K562 (cell line): ENCODE measurements around the gene KLB. TPM values are rescaled to one million over a fixed set of nuclear protein-coding genes. Genes with fewer than 3 reads are reported as not detected.

ENCODE experiments used
- BCOR ChIP-seq: fragments of 450-650 bp; IDR thresholded peaks from 2 replicates; pipeline ENCODE4 v1.6.1; 2016
- CC2D1A ChIP-seq: fragments of 450-650 bp; IDR thresholded peaks from 2 replicates; pipeline ENCODE4 v1.6.1; 2017; ENCODE audit warnings: mild to moderate bottlenecking
- COPS2 ChIP-seq: fragments of 450-650 bp; conservative IDR thresholded peaks from 2 replicates; pipeline ENCODE4 v1.6.1; 2016; ENCODE audit warnings: mild to moderate bottlenecking, moderate library complexity
- ELF2 ChIP-seq: fragments of 250-450 bp; sonication (Bioruptor Pico); IDR thresholded peaks from 2 replicates; pipeline ENCODE4 v1.5.0; 2021; ENCODE audit warnings: mild to moderate bottlenecking
- GTF2F1 ChIP-seq: IDR thresholded peaks from 2 replicates; pipeline ENCODE4 v1.6.1; 2011; ENCODE audit warnings: low read depth, low read length, improper control_type of control experiment
- HNRNPLL ChIP-seq: fragments of 200-400 bp; formaldehyde crosslinking; IDR thresholded peaks from 2 replicates; pipeline ENCODE4 v1.6.1; 2017; ENCODE audit warnings: low read length, low read depth, mild to moderate bottlenecking; ENCODE audit not compliant: poor library complexity, severe bottlenecking
- ILF3 ChIP-seq: fragments of 450-650 bp; IDR thresholded peaks from 2 replicates; pipeline ENCODE4 v1.6.1; 2018; ENCODE audit warnings: antibody characterized with exemption, mild to moderate bottlenecking, moderate library complexity, borderline replicate concordance
- KDM4B ChIP-seq, 2 experiments: fragments of 450-650 bp in 1 of 2; sonication (generic) in 1 of 2; IDR thresholded peaks; 2 replicates each; pipeline ENCODE4 v1.6.1; 2016 to 2017; ENCODE audit warnings: borderline replicate concordance in 2 of 2, antibody characterized with exemption in 1 of 2, low read depth in 1 of 2, mild to moderate bottlenecking in 1 of 2
- MEIS2 ChIP-seq: fragments of 450-650 bp; IDR thresholded peaks from 2 replicates; pipeline ENCODE4 v1.6.1; 2014; ENCODE audit warnings: mild to moderate bottlenecking; ENCODE audit not compliant: partially characterized antibody
- MYBL2 ChIP-seq, 2 experiments: fragments of 450-650 bp in 1 of 2; sonication (generic) in 1 of 2; formaldehyde crosslinking in 1 of 2; IDR thresholded peaks; 2 replicates each; pipeline versions ENCODE4 v1.6.1 to v1.8.1; 2017 to 2022; ENCODE audit warnings: borderline replicate concordance in 1 of 2, inconsistent platforms in 1 of 2, low read depth in 1 of 2, mild to moderate bottlenecking in 1 of 2, missing genetic modification reagents in 1 of 2, moderate library complexity in 1 of 2
- RFX5 ChIP-seq: IDR thresholded peaks from 2 replicates; pipeline ENCODE4 v1.6.1; 2011; ENCODE audit warnings: low read depth, mild to moderate bottlenecking, improper control_type of control experiment, low read length
- RHOXF2B ChIP-seq: fragments of 250-450 bp; sonication (Bioruptor Pico); conservative IDR thresholded peaks from 2 replicates; pipeline ENCODE4 v1.5.1; 2021
- SMARCB1 ChIP-seq: IDR thresholded peaks from 2 replicates; pipeline ENCODE4 v1.6.1; 2011; ENCODE audit warnings: improper control_type of control experiment, low read depth; ENCODE audit not compliant: insufficient read length
- TAL1 ChIP-seq: fragments of 450-650 bp; IDR thresholded peaks from 2 replicates; pipeline ENCODE4 v1.6.1; 2016; ENCODE audit warnings: mild to moderate bottlenecking
- TARDBP ChIP-seq: fragments of 450-650 bp; IDR thresholded peaks from 2 replicates; pipeline ENCODE4 v1.6.1; 2016
- TBL1XR1 ChIP-seq, 2 experiments: IDR thresholded peaks; 2 replicates each; pipeline ENCODE4 v1.6.1; 2012; ENCODE audit warnings: improper control_type of control experiment in 2 of 2, low read length in 2 of 2, mild to moderate bottlenecking in 1 of 2
- THRB ChIP-seq: fragments of 450-650 bp; formaldehyde crosslinking; conservative IDR thresholded peaks from 2 replicates; pipeline ENCODE4 v1.4.0; 2022; ENCODE audit warnings: mild to moderate bottlenecking, missing genetic modification characterization
- TRIM24 ChIP-seq, 2 experiments: fragments of 450-650 bp; IDR thresholded peaks; 2 replicates each; pipeline ENCODE4 v1.6.1; 2016
- ZNF121 ChIP-seq: sonication (generic); formaldehyde crosslinking; conservative IDR thresholded peaks from 2 replicates; pipeline ENCODE4 v1.8.0; 2022; ENCODE audit warnings: missing genetic modification reagents
- ZNF507 ChIP-seq: conservative IDR thresholded peaks from 2 replicates; pipeline ENCODE4 v1.6.1; 2017; ENCODE audit warnings: missing genetic modification characterization, missing compliant biosample characterization
- ZNF766 ChIP-seq: fragments of 200-800 bp; sonication (Bioruptor generic); conservative IDR thresholded peaks from 2 replicates; pipeline ENCODE4 v1.6.1; 2016; ENCODE audit warnings: missing genetic modification characterization, missing compliant biosample characterization
- polyA plus RNA-seq, 8 experiments: library from polyadenylated mRNA; depleted of rRNA in 4 of 8; stranded (reverse) in 5 of 8; unstranded in 3 of 8; fragments of >200 nt; fragmentation: Nextera tagmentation in 2 of 8; fragmentation: Illumina TruSeq in 1 of 8; extraction: Ambion mirVana in 2 of 8; extraction: Trizol in 1 of 8; gene quantifications; 2 replicates each; pipeline versions ENCODE4 v1.2.1 to v1.2.3, GENCODE V29; 2011 to 2014; ENCODE audit warnings: inconsistent platforms in 1 of 8, missing spikeins in 1 of 8
- total RNA-seq, 7 experiments: library from RNA; depleted of rRNA in 6 of 7; stranded (reverse); fragments of >200 nt in 6 of 7; fragmentation: Illumina TruSeq in 2 of 7; extraction: Trizol in 2 of 7; gene quantifications; 2 replicates each; pipeline versions ENCODE4 v1.2.1 to v1.2.3, GENCODE V29; 2011 to 2021; ENCODE audit warnings: low replicate concordance in 1 of 7
- TF ChIP-seq, protein P1 (sequence below): fragments of 250-450 bp; sonication (Bioruptor Pico); IDR thresholded peaks from 2 replicates; pipeline ENCODE4 v1.5.0; 2022; ENCODE audit warnings: mild to moderate bottlenecking
- TF ChIP-seq, protein P2 (sequence below): sonication (generic); formaldehyde crosslinking; IDR thresholded peaks from 2 replicates; pipeline ENCODE4 v1.8.0; 2022; ENCODE audit warnings: missing genetic modification reagents, mild to moderate bottlenecking, moderate library complexity, borderline replicate concordance
- TF ChIP-seq, protein P3 (sequence below): IDR thresholded peaks from 2 replicates; pipeline ENCODE4 v1.6.1; 2012; ENCODE audit warnings: low read depth, low read length, improper control_type of control experiment, borderline replicate concordance

KLB gene
- total and polyA plus RNA-seq, 9 of the 15 experiments (the other 6 are each of a cell fraction or from before 2014, with no cell fraction given), result 0.04 to 0.13 TPM; not detected in 7

DNA sequence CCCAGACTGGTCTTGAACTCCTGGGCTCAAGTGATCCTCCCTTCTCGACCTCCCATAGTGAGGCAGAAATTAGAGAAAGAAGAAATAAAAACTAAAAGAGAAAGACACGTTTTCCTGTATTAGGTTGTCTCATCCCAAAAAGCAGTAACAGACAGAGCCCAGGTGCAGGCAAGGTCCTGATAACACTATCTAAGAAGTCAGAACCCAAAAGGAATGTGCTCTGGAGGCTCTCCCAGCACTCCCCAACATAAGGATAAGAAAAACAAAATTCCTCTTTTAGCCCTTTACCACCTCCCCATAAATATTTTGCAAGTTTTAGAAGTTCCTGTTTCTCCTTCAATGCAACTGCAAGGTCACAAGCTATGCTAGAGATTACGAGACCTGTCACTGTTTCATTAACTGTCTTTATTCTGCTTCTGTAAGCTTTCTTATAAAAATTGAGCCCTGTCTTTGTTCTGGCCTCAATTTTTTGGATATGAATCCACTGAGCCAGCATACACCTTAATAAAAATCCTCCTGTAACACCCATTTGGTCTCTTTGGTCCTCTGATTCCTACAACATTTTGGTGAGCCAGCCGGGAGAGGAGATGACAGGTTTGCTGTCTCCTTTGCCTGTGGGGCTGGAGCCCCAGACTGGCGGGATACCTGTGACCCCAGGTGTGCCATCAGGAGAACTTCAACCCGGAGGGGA is 78.0 kb downstream of the KLB start (continued):
- TF ChIP-seq MEIS2, result no peak
- TF ChIP-seq CC2D1A, result no peak
- TF ChIP-seq ILF3, result no peak
- no peak for TF ChIP-seq ZNF766 (CRISPR knock-in tag)
- TF ChIP-seq ELF2 (CRISPR knock-in tag), result no peak
- TF ChIP-seq RHOXF2B (CRISPR knock-in tag), result no peak
- TF ChIP-seq, protein P1, sequence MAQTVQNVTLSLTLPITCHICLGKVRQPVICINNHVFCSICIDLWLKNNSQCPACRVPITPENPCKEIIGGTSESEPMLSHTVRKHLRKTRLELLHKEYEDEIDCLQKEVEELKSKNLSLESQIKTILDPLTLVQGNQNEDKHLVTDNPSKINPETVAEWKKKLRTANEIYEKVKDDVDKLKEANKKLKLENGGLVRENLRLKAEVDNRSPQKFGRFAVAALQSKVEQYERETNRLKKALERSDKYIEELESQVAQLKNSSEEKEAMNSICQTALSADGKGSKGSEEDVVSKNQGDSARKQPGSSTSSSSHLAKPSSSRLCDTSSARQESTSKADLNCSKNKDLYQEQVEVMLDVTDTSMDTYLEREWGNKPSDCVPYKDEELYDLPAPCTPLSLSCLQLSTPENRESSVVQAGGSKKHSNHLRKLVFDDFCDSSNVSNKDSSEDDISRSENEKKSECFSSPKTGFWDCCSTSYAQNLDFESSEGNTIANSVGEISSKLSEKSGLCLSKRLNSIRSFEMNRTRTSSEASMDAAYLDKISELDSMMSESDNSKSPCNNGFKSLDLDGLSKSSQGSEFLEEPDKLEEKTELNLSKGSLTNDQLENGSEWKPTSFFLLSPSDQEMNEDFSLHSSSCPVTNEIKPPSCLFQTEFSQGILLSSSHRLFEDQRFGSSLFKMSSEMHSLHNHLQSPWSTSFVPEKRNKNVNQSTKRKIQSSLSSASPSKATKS (CRISPR knock-in tag), result no peak
- peak; percentile 73 for TF ChIP-seq TAL1
- TF ChIP-seq HNRNPLL, result no peak
- TF ChIP-seq RFX5, result no peak
- TF ChIP-seq GTF2F1, result no peak
- TF ChIP-seq SMARCB1, result no peak
- no peak for TF ChIP-seq COPS2
- TF ChIP-seq TBL1XR1 (IDR thresholded peaks at IDR 0.05; ENCODE audit: low read length in 2 of 2), result no peak
- TF ChIP-seq, protein P2, sequence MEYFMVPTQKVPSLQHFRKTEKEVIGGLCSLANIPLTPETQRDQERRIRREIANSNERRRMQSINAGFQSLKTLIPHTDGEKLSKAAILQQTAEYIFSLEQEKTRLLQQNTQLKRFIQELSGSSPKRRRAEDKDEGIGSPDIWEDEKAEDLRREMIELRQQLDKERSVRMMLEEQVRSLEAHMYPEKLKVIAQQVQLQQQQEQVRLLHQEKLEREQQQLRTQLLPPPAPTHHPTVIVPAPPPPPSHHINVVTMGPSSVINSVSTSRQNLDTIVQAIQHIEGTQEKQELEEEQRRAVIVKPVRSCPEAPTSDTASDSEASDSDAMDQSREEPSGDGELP (CRISPR knock-in tag), result no peak
- TF ChIP-seq, protein P3, sequence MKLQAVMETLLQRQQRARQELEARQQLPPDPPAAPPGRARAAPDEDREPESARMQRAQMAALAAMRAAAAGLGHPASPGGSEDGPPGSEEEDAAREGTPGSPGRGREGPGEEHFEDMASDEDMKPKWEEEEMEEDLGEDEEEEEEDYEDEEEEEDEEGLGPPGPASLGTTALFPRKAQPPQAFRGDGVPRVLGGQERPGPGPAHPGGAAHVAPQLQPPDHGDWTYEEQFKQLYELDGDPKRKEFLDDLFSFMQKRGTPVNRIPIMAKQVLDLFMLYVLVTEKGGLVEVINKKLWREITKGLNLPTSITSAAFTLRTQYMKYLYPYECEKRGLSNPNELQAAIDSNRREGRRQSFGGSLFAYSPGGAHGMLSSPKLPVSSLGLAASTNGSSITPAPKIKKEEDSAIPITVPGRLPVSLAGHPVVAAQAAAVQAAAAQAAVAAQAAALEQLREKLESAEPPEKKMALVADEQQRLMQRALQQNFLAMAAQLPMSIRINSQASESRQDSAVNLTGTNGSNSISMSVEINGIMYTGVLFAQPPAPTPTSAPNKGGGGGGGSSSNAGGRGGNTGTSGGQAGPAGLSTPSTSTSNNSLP, result no peak
- no peak for TF ChIP-seq THRB (CRISPR knock-in tag)
- TF ChIP-seq ZNF507, result no peak
- 0 out of 2 replicates have a peak, but pooled peaks have one; percentile 17 for TF ChIP-seq BCOR
- TF ChIP-seq TARDBP, result no peak
- TF ChIP-seq TRIM24 (IDR thresholded peaks at IDR 0.05), result peak; percentile 26 to 71; a peak in 3 of 4 replicates
- no peak for TF ChIP-seq KDM4B (IDR thresholded peaks at IDR 0.05; ENCODE audit: borderline replicate concordance in 2 of 2, low read depth in 1 of 2)
- TF ChIP-seq ZNF121 (CRISPR knock-in tag), result no peak
- no peak for TF ChIP-seq MYBL2 (IDR thresholded peaks at IDR 0.05; ENCODE audit: low read depth)
- no peak for TF ChIP-seq MYBL2 (CRISPR knock-in tag; IDR thresholded peaks at IDR 0.05; ENCODE audit: borderline replicate concordance)
